ENCODE measurements around the gene TASP1.

GRCh38 chr20:13659288-13659687 lies 20.6 kb upstream of the TASP1 start:
- TF ChIP-seq POLR2AphosphoS5 (IDR thresholded peaks at IDR 0.05; ENCODE audit: low read depth, low read length) (no peak), POLR2A (IDR thresholded peaks at IDR 0.05; ENCODE audit: low read depth, low read length) (no peak), TAF1 (IDR thresholded peaks at IDR 0.05; ENCODE audit: borderline replicate concordance, low read depth, low read length) (no peak)

Measured in GM12892 (cell line).